HEK293T (cell line): ENCODE measurements around the gene HLCS.
A peak's percentile ranks its signal among the peaks of the same experiment; 100 is the strongest.

ENCODE experiments used
- CTCF ChIA-PET: fragments of 350-600 bp; formaldehyde crosslinking; extraction: SDS; loops from one replicate; lab custom pipeline; 2021; ENCODE audit warnings: antibody characterized with exemption, inconsistent platforms; lab: Yijun Ruan, JAX
- POLR2A ChIA-PET: fragments of 350-600 bp; formaldehyde crosslinking; extraction: SDS; loops from one replicate; lab custom pipeline; 2020; ENCODE audit warnings: antibody characterized with exemption, inconsistent platforms; lab: Yijun Ruan, JAX
- DNase-seq: peaks from one replicate; pipeline ENCODE4 v3.0.0; 2012; ENCODE audit warnings: mixed read lengths; ENCODE audit errors: extremely low spot score
- ARNT ChIP-seq: fragments of 450-650 bp; IDR thresholded peaks from 2 replicates; pipeline ENCODE4 v1.6.1; 2017; ENCODE audit warnings: mild to moderate bottlenecking
- BHLHE40 ChIP-seq: fragments of 450-650 bp; IDR thresholded peaks from 2 replicates; pipeline ENCODE4 v1.6.1; 2016; ENCODE audit warnings: mild to moderate bottlenecking, moderate library complexity, borderline replicate concordance
- CTBP1 ChIP-seq: fragments of 450-650 bp; IDR thresholded peaks from 2 replicates; pipeline ENCODE4 v1.6.1; 2016; ENCODE audit warnings: borderline replicate concordance
- ELF4 ChIP-seq: fragments of 450-650 bp; IDR thresholded peaks from 2 replicates; pipeline ENCODE4 v1.6.1; 2017; ENCODE audit warnings: antibody characterized with exemption
- FOXA1 ChIP-seq: fragments of 450-650 bp; IDR thresholded peaks from 2 replicates; pipeline ENCODE4 v1.6.1; 2016; ENCODE audit warnings: mild to moderate bottlenecking
- FOXK2 ChIP-seq: fragments of 450-650 bp; IDR thresholded peaks from 2 replicates; pipeline ENCODE4 v1.6.1; 2016; ENCODE audit warnings: mild to moderate bottlenecking
- FOXM1 ChIP-seq: fragments of 450-650 bp; IDR thresholded peaks from 2 replicates; pipeline ENCODE4 v1.6.1; 2017; ENCODE audit warnings: mild to moderate bottlenecking, borderline replicate concordance
- HDGF ChIP-seq: fragments of 450-650 bp; IDR thresholded peaks from 2 replicates; pipeline ENCODE4 v1.6.1; 2017; ENCODE audit warnings: antibody characterized with exemption, borderline replicate concordance
- L3MBTL2 ChIP-seq: fragments of 450-650 bp; conservative IDR thresholded peaks from 2 replicates; pipeline ENCODE4 v1.6.1; 2016; ENCODE audit warnings: mild to moderate bottlenecking
- LEF1 ChIP-seq: fragments of 450-650 bp; IDR thresholded peaks from 2 replicates; pipeline ENCODE4 v1.6.1; 2017; ENCODE audit warnings: mild to moderate bottlenecking, borderline replicate concordance
- NFRKB ChIP-seq: fragments of 450-650 bp; IDR thresholded peaks from 2 replicates; pipeline ENCODE4 v1.6.1; 2016; ENCODE audit warnings: mild to moderate bottlenecking, moderate library complexity
- SP1 ChIP-seq: fragments of 450-650 bp; IDR thresholded peaks from 2 replicates; pipeline ENCODE4 v1.6.1; 2017
- SUZ12 ChIP-seq: fragments of 450-650 bp; IDR thresholded peaks from 2 replicates; pipeline ENCODE4 v1.6.1; 2016; ENCODE audit warnings: mild to moderate bottlenecking
- TARDBP ChIP-seq: fragments of 450-650 bp; IDR thresholded peaks from 2 replicates; pipeline ENCODE4 v1.6.1; 2016
- ZNF384 ChIP-seq: fragments of 450-650 bp; IDR thresholded peaks from 2 replicates; pipeline ENCODE4 v1.6.1; 2016
- TF ChIP-seq, protein P1 (sequence below): fragments of 450-650 bp; IDR thresholded peaks from 2 replicates; pipeline ENCODE4 v1.6.1; 2016

HLCS gene

DNA sequence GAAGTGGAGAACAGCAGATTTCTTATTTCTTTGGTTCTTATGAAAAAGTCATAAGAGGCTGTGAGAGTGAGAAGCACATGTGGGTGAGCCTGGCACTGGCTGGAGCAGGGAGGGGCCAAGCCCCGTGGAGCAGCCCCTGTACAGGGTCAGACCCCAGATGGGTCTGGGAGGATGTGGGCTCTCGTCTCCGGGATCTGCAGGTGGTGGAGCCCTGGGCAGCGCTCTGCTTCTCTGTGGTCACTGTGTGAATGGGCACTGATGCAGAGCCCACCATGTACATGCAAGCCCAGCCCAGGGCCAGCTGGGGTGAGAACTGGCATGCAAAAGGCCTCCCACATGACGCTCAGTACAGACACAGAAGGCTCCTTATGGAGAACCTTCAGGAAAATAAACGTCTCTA is 200.0 kb downstream of the HLCS start:
- POLR2A ChIA-PET = no interaction called here
- no peak for DNase-seq
- CTCF ChIA-PET = interaction anchor here (0.6 kb wide), 1 partner anchor 8 kb away, joined by 4 read pairs; no protein-coding TSS in a partner anchor
- TF ChIP-seq CTBP1 (no peak), SUZ12 (no peak), ELF4 (no peak), FOXM1 (no peak), NFRKB (no peak), HDGF (no peak), L3MBTL2 (no peak), BHLHE40 (no peak), FOXA1 (no peak), LEF1 (no peak), TARDBP (no peak), FOXK2 (no peak), ZNF384 (no peak), ARNT (no peak), SP1 (no peak)
- TF ChIP-seq, protein P1, sequence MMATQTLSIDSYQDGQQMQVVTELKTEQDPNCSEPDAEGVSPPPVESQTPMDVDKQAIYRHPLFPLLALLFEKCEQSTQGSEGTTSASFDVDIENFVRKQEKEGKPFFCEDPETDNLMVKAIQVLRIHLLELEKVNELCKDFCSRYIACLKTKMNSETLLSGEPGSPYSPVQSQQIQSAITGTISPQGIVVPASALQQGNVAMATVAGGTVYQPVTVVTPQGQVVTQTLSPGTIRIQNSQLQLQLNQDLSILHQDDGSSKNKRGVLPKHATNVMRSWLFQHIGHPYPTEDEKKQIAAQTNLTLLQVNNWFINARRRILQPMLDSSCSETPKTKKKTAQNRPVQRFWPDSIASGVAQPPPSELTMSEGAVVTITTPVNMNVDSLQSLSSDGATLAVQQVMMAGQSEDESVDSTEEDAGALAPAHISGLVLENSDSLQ = no peak

DNA sequence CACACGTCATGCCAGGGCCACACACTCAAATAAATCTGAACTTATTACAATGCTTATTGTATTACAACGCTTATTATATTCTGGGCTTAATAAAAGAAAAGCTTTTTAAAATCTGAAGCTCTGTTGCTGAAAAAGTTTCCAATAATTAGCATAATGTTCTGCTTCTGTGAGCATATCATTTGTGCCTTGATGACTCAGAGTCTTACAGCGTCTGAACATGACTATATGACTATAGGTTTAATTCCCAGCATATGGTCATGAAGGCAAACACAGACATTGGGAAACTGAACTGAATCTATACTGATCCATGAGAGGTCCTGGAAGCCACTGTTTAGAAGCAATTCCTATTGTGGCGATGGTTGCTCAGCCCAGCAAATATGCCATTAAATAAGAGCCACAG is 201.2 kb downstream of the HLCS start:
- ChIA-PET CTCF (no interaction called here), POLR2A (no interaction called here)
- no peak for TF ChIP-seq FOXK2
- no peak for TF ChIP-seq SUZ12
- TF ChIP-seq FOXM1 = no peak
- TF ChIP-seq, protein P1 = no peak
- no peak for TF ChIP-seq FOXA1
- TF ChIP-seq TARDBP = no peak
- no peak for TF ChIP-seq ARNT
- no peak for TF ChIP-seq ELF4
- no peak for TF ChIP-seq ZNF384
- TF ChIP-seq BHLHE40 = no peak
- no peak for TF ChIP-seq CTBP1
- TF ChIP-seq L3MBTL2 = no peak
- TF ChIP-seq LEF1 = no peak

DNA sequence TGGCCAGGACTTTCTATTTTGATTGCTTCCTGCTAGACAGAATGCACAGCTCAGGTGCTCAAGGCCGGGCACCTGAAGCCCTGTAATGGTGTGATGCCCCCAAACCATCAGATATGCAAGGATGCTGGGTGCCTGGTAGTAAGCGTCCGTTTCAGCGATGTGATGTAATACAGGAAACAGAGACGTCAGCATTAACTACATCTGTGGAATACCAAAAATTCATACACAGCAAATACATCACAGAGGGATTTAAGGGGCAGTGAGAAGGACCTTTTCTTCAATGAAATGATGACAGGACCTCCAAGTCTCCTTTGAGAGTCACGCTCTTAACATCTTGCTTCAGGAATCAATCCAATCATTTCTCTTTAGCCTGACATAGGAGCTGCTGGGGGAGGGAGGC is 203.2 kb downstream of the HLCS start:
- no peak for DNase-seq
- ChIA-PET POLR2A (no interaction called here), CTCF (no interaction called here)
- TF ChIP-seq SP1 (no peak), ELF4 (no peak), L3MBTL2 (no peak), SUZ12 (no peak), CTBP1 (no peak), FOXM1 (no peak), ZNF384 (no peak), LEF1 (no peak), NFRKB (no peak)
- TF ChIP-seq, protein P1 = no peak

More for the DNA sequence above, 201.2 kb downstream of the HLCS start:
- DNase-seq = no peak

DNA sequence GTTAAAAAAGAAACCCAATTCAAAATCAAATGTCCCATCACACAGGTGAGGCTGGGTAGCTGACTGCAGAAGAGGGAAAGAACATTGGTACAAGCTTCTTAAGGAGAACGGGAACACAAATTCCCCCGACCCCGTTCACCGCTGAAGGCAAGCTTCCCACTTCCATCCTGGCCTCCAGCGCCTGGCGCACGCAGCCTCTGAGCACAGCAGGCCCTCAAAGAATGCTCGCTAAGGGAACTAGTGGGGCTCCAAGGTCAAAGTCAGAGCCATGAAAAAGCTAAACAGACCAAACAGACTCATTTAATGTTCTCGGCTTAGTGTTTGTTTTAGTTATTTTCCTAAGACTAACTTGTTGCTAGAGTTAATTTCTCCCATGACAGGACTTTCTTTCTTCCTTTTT is 203.8 kb downstream of the HLCS start:
- ChIA-PET CTCF (interaction anchor here (0.7 kb wide), 1 partner anchor 91 kb away, joined by 3 read pairs; no protein-coding TSS in a partner anchor), POLR2A (no interaction called here)
- DNase-seq = no peak
- TF ChIP-seq FOXK2 (no peak), ARNT (no peak), LEF1 (no peak), L3MBTL2 (no peak), TARDBP (no peak), FOXM1 (no peak), HDGF (no peak), NFRKB (no peak), FOXA1 (no peak), CTBP1 (no peak), ELF4 (no peak), SUZ12 (no peak), ZNF384 (no peak), SP1 (no peak)

DNA sequence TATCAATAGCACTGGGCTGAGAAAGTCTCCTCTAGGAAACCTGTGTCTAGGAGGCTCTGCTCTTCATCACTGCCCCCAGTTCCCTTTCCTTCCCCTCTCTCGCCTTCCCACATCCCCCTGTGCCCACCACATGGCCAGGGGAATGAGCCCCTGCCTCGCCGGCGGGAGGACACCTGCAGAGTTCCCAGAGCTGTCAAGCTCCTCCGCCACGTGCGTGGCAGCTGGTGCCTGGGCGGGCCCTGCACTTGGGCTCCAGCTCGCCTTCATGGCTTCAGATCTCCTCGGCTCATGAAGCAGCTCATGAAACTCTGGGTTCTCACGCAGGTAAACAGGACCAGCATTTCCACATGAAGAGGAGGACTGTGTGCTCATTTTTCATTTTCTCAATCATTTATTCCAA is 204.8 kb downstream of the HLCS start:
- ChIA-PET CTCF (no interaction called here), POLR2A (interaction anchor here (0.6 kb wide), 1 partner anchor 250 kb away, joined by 4 read pairs; no protein-coding TSS in a partner anchor)
- TF ChIP-seq SP1 (no peak), FOXK2 (no peak), TARDBP (no peak)
- DNase-seq = no peak

DNA sequence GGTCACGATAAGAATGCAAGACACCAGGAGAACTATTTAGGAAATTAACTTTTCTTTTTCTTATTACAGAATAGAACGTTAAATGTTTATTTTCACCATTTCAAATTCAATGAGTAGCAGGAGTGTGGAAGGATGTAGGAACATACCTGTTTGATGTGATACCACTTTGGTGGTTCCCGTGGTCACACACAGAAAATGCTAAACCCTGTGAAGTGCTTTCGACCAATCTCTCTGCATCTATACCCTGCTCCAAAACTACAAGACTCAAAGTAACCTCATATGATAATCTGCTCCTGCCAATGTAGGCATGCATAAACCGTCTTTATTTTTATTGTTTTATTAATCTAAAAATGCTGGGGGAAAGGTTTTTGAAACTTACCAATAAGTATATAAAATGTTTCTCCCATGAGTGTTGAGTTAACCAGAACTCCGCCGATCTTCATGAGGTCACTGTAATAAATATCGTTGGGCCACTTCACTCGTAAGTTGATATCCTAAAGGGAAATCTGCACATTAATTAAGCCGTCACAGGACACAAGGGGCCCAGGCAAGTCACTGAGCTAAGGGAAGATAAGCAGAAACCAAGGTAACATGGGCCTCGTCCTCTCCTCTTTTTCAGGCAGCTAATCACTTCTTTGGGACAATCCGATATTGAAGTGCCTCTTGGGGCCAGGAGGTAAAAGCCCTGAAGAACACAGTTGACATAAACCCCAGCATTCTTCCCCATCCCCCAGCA is 207.0 kb downstream of the HLCS start:
- POLR2A ChIA-PET = no interaction called here
- peak; percentile 63 for DNase-seq
- TF ChIP-seq ELF4 (no peak), NFRKB (no peak), CTBP1 (peak; percentile 13; the same call in 1 of the 2 replicates)
- TF ChIP-seq, protein P1 = peak; percentile 96
- CTCF ChIA-PET = interaction anchor here (1.4 kb wide), 1 partner anchor 95 kb away, joined by 5 read pairs; no protein-coding TSS in a partner anchor
